ENCODE data around the gene RXRG.

GRCh38 chr1:165436994-165437393 lies 7.9 kb downstream of the RXRG start:
- TF ChIP-seq CTCF (IDR thresholded peaks at IDR 0.05; ENCODE audit: poor library complexity) (no peak), EZH2phosphoT487 (IDR thresholded peaks at IDR 0.05; ENCODE audit: low read depth, severe bottlenecking, unreplicated experiment) (no peak), EZH2 (IDR thresholded peaks at IDR 0.05; ENCODE audit: borderline replicate concordance) (no peak)

Measured in hepatocyte (in vitro differentiated cells).